Common myeloid progenitor, CD34-positive (primary cell): ENCODE measurements around the gene ACAD10.
"Not testable (repeated sequence)": the region's sequence is repeated elsewhere in the genome, so short reads cannot be mapped to it uniquely, and the experiment has no call there.

ENCODE experiments used
- CTCF ChIA-PET: fragments of 350-600 bp; sonication (Branson Sonifier 250); formaldehyde crosslinking; loops from one replicate; lab custom pipeline; 2021; ENCODE audit warnings: antibody characterized with exemption; lab: Charles Lee
- POLR2A ChIA-PET: fragments of 350-600 bp; sonication (Branson Sonifier 250); formaldehyde crosslinking; loops from one replicate; lab custom pipeline; 2021; ENCODE audit warnings: antibody characterized with exemption; lab: Charles Lee
- DNase-seq, 3 donors: peaks; one replicate each; pipeline versions ENCODE4 v3.0.0 to v3.0.0-alpha.2; 2013
- H3K27ac ChIP-seq, 2 experiments: 1 replicate in 1 of 2; 2 replicates in 1 of 2; pipeline ENCODE4 v1.7.0; 2013; ENCODE audit warnings: inconsistent platforms in 2 of 2, low read length in 2 of 2, mild to moderate bottlenecking in 2 of 2, low read depth in 1 of 2, moderate library complexity in 1 of 2; ENCODE audit not compliant: severe bottlenecking in 2 of 2, insufficient read depth in 1 of 2, poor library complexity in 1 of 2
- H3K27me3 ChIP-seq, 5 experiments: replicated peaks in 2 of 5; 1 replicate in 3 of 5; 2 replicates in 2 of 5; pipeline versions ENCODE4 v1.6.1 to v1.7.0; 2013; ENCODE audit warnings: low read length in 4 of 5, mild to moderate bottlenecking in 2 of 5, moderate library complexity in 2 of 5, inconsistent platforms in 1 of 5; ENCODE audit not compliant: insufficient read depth in 5 of 5, control insufficient read depth in 4 of 5
- H3K36me3 ChIP-seq, 4 experiments: 1 replicate in 2 of 4; 2 replicates in 2 of 4; pipeline versions ENCODE4 v1.6.1 to v1.7.0; 2013; ENCODE audit warnings: low read length in 3 of 4, control low read depth in 1 of 4, mild to moderate bottlenecking in 1 of 4; ENCODE audit not compliant: control insufficient read depth in 4 of 4, insufficient read depth in 4 of 4
- H3K4me1 ChIP-seq, 4 experiments: 1 replicate in 3 of 4; 2 replicates in 1 of 4; pipeline versions ENCODE4 v1.6.1 to v1.7.1; 2013; ENCODE audit warnings: low read length in 3 of 4, mild to moderate bottlenecking in 3 of 4, control low read depth in 1 of 4, inconsistent platforms in 1 of 4, moderate library complexity in 1 of 4; ENCODE audit not compliant: control insufficient read depth in 4 of 4, insufficient read depth in 4 of 4; ENCODE audit errors: control extremely low read depth in 1 of 4
- H3K4me3 ChIP-seq, 7 experiments: 1 replicate in 4 of 7; 2 replicates in 3 of 7; pipeline versions ENCODE4 v1.5.1 to v1.7.0; 2013; ENCODE audit warnings: mild to moderate bottlenecking in 7 of 7, low read length in 6 of 7, moderate library complexity in 6 of 7, inconsistent platforms in 2 of 7, low read depth in 2 of 7, control low read depth in 1 of 7; ENCODE audit not compliant: insufficient read depth in 4 of 7, control insufficient read depth in 1 of 7; ENCODE audit errors: extremely low read depth in 1 of 7
- H3K9me3 ChIP-seq, 5 experiments: 1 replicate in 4 of 5; 2 replicates in 1 of 5; pipeline versions ENCODE4 v1.6.1 to v1.7.1; 2013; ENCODE audit warnings: low read length in 4 of 5, mild to moderate bottlenecking in 2 of 5, inconsistent platforms in 1 of 5, low read depth in 1 of 5, moderate library complexity in 1 of 5; ENCODE audit not compliant: control insufficient read depth in 4 of 5, insufficient read depth in 2 of 5; ENCODE audit errors: control extremely low read depth in 1 of 5
- WGBS: methylation state at CpG from one replicate; pipeline ENCODE4 v1.1.5; 2013; ENCODE audit not compliant: insufficient coverage; 5-methylcytosine and 5-hydroxymethylcytosine counted together

ACAD10 gene

DNA sequence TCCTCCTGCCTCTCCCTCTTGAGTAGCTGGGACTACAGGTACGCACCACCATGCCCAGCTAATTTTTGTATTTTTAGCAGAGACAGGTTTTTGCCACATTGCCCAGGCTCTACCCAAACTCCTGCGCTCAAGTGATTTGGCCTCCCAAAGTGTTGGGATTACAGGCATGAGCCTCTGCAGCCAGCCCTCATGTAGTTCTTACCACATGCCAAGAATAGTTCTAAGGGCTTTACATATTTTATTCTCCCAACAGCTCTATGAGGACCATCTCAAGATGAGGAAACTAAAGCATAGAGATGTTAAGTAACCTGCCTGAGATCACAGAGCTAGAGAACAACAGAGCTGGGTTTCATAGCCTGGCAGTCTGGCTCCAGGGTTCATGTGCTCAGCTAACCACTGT, 42.9 kb downstream of the ACAD10 start:
- Histone ChIP-seq H3K4me3 (no peak overlapping the region), H3K36me3 (peaks cover 8 to 42% (median 16%) of the 10 kb centered on the region in 4 experiments), H3K27ac (no peak overlapping the region), H3K27me3 (no peaks in the 10 kb centered on the region), H3K4me1 (no peaks in the 10 kb centered on the region), H3K9me3 (no peaks in the 10 kb centered on the region)
- POLR2A ChIA-PET: no interaction called here
- CTCF ChIA-PET: interaction anchor here (0.8 to 1.0 kb wide), 2 partner anchors 33 to 84 kb away, joined by 3 read pairs; no protein-coding TSS in a partner anchor
- DNase-seq: no peak
- 100% methylated on average over 2 of the region's 2 CpGs for WGBS

- Histone ChIP-seq H3K9me3 (no peaks in the 10 kb centered on the region), H3K27me3 (no peaks in the 10 kb centered on the region), H3K4me1 (no peaks in the 10 kb centered on the region), H3K4me3 (no peak overlapping the region), H3K36me3 (peaks cover 12 to 48% (median 20%) of the 10 kb centered on the region in 4 experiments), H3K27ac (no peak overlapping the region)
- ChIA-PET POLR2A (interaction anchor here (0.5 kb wide), 1 partner anchor 599 kb away, joined by 3 read pairs; no protein-coding TSS in a partner anchor), CTCF (interaction anchor here (1.0 kb wide), 1 partner anchor 83 kb away, joined by 4 read pairs; no protein-coding TSS in a partner anchor)
- WGBS: 96% methylated on average over 5 of the region's 9 CpGs
- no peak for DNase-seq
Measured at GRCh38 chr12:111730420-111730819, 44.6 kb downstream of the ACAD10 start.

- POLR2A ChIA-PET: no interaction called here
- H3K9me3 ChIP-seq: no peaks in the 10 kb centered on the region
- WGBS: 92% methylated on average over 3 of the region's 4 CpGs
- no peaks in the 10 kb centered on the region for H3K27me3 ChIP-seq
- H3K27ac ChIP-seq: no peak overlapping the region
- DNase-seq: no peak
- no peak overlapping the region for H3K4me3 ChIP-seq
- H3K4me1 ChIP-seq: no peaks in the 10 kb centered on the region
- CTCF ChIA-PET: interaction anchor here (0.6 kb wide), 1 partner anchor 11 kb away, joined by 3 read pairs; no protein-coding TSS in a partner anchor
- H3K36me3 ChIP-seq: peaks cover 10 to 56% (median 23%) of the 10 kb centered on the region in 4 experiments
Measured at GRCh38 chr12:111732786-111733185, 46.9 kb downstream of the ACAD10 start.

DNA sequence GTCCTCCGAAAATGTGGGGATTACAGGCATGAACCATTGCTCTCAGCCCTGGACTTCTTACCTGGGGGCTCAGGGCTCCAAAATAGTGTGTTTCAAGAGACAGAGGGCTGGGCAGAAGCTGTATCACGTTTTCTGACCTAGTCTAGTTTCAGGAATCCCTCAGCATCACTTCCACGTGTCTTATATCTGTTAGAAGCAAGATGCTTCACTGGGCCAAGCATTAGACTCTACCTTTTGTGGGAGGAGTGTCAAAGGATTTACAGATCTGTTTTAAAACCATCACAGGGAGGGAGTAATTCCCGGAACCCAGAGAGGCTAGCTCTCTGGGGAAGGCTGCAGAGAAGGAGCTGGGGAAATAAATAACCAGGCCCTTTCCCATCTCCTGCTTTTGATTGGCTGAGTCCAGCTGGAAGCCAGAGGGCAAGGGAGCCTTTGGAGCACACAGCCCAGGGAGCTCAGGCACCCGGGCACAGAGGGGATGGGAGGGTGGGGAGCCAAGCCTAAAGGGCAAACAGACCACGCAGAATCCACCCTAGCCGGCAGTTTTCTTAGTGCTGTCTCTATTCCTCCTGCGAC, 47.6 kb downstream of the ACAD10 start:
- CTCF ChIA-PET: interaction anchor here (0.9 to 1.5 kb wide), 3 partner anchors 11 to 55 kb away, joined by 3 to 6 read pairs (median 4); no protein-coding TSS in a partner anchor

GRCh38 chr12:111739524-111739923, 53.7 kb downstream of the ACAD10 start:
- H3K4me3 ChIP-seq, POLR2A ChIA-PET, H3K9me3 ChIP-seq, DNase-seq, H3K27me3 ChIP-seq, CTCF ChIA-PET, H3K27ac ChIP-seq: not testable (repeated sequence)
- WGBS: 96% methylated on average over 9 of the region's 9 CpGs
- Histone ChIP-seq H3K4me1 (peaks cover 8 to 23% (median 15%) of the 10 kb centered on the region in 4 experiments), H3K36me3 (peaks cover 3 to 21% (median 12%) of the 10 kb centered on the region in 4 experiments)

More for the DNA sequence above, 47.6 kb downstream of the ACAD10 start:
- Histone ChIP-seq H3K4me1 (no peaks in the 10 kb centered on the region), H3K27me3 (no peaks in the 10 kb centered on the region), H3K36me3 (peaks cover 13 to 53% (median 22%) of the 10 kb centered on the region in 4 experiments), H3K9me3 (no peaks in the 10 kb centered on the region), H3K4me3 (no peak overlapping the region), H3K27ac (no peak overlapping the region)
- POLR2A ChIA-PET: no interaction called here
- DNase-seq: no peak
- 96% methylated on average over 8 of the region's 8 CpGs for WGBS

DNA sequence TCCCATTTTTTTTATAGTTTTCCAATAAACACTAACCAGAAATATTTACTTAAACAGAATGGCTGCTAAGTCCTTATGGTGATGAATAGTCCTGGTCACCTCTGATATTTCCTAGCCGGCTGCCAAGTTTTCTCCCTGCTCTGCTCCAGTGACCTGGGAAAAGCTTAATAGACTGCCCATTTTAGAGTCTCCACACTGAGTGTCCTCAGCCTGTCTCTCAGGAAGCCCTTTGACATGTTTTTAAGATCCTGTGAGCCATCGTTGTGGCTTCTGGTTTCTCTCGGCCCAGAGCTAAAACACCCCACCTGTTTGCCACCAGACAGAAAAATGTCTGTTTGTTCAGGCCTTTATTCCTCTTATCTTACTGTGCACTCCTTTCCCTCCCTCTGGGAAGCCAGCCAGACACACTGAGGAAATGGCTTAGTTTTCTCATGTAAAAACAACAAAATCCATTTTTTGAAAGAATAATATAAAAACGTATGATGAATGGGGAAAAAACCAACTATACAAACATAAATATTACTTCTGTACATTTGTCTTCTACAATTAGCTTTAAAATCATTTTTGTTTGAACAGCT, 55.5 kb downstream of the ACAD10 start:
- Histone ChIP-seq H3K27me3 (no peaks in the 10 kb centered on the region), H3K9me3 (no peaks in the 10 kb centered on the region), H3K27ac (peak overlapping the region; percentile 72 to 83), H3K4me3 (peak overlapping the region in 2 of 7 experiments; percentile 2 to 26), H3K36me3 (peaks cover 10 to 31% (median 21%) of the 10 kb centered on the region in 4 experiments), H3K4me1 (peaks cover 8 to 23% (median 15%) of the 10 kb centered on the region in 4 experiments)
- peak; percentile 23 to 77 (median 66) for DNase-seq
- CTCF ChIA-PET: interaction anchor here (0.9 to 2.1 kb wide), 5 partner anchors 11 to 72 kb away, joined by 3 to 9 read pairs (median 3); no protein-coding TSS in a partner anchor
- WGBS: 9% methylated on average over 3 of the region's 4 CpGs
- POLR2A ChIA-PET: interaction anchor here (1.0 kb wide), 1 partner anchor 34 kb away, joined by 4 read pairs; no protein-coding TSS in a partner anchor

DNA sequence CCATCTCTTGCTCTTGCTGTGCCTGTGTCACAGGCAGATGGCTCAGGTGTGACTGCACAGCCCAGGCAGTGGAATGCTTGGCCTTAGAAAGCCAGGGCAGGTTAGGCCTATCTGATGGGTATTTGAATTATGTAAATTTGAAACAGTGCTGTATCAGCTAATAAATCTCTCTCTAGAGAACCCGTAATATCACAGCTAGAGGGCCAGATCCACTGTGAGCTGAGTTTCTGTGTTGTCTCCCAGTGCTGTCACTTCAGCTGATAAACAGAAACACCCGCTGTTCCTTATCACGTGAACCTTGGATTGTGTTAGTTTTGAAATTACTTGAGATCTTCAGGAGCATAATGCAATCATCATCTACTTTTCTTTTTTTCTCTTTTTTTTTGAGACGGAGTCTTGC, 59.4 kb downstream of the ACAD10 start:
- 95% methylated on average over 3 of the region's 4 CpGs for WGBS
- CTCF ChIA-PET: interaction anchor here (0.8 to 3.0 kb wide), 7 partner anchors 9 to 74 kb away, joined by 3 to 19 read pairs (median 3); no protein-coding TSS in a partner anchor

More for the DNA sequence above, 59.4 kb downstream of the ACAD10 start:
- no peak for DNase-seq
- no peak overlapping the region for H3K4me3 ChIP-seq
- H3K36me3 ChIP-seq: peaks cover 15 to 53% (median 38%) of the 10 kb centered on the region in 4 experiments
- no peaks in the 10 kb centered on the region for H3K9me3 ChIP-seq
- H3K27me3 ChIP-seq: no peaks in the 10 kb centered on the region
- POLR2A ChIA-PET: no interaction called here
- H3K4me1 ChIP-seq: peaks cover 8 to 21% (median 15%) of the 10 kb centered on the region in 4 experiments
- no peak overlapping the region for H3K27ac ChIP-seq
